GM18861 (cell line): ENCODE data around the gene VPS16.
"Not testable (repeated sequence)": the region's sequence is repeated elsewhere in the genome, so short reads cannot be mapped to it uniquely, and the experiment has no call there.

Source experiments
- ATAC-seq: cut with Tn5 transposase; IDR thresholded peaks from one replicate; pipeline ENCODE4 v1.9.1; 2021; ENCODE audit not compliant: unreplicated experiment

VPS16 gene

DNA sequence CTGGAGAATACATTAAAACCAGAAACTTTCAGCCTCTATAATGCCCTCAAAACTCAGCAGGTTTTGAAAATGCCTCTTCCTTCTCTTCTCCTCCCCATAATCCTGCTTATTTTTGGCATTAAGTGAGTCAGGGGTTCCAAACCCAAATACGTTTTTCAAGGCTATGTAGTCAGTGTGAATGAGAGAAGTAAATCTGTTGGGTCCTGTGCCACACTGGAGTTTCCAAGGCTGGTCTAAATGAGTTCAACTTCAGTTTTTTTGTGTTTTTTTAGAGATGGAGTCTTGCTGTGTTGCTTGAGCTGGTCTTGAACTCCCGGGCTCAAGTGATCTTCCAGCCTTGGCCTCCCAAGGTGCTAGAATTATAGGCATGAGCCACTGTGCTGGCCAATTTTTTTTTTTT lies 53.7 kb downstream of the VPS16 start:
- no peak for ATAC-seq

DNA sequence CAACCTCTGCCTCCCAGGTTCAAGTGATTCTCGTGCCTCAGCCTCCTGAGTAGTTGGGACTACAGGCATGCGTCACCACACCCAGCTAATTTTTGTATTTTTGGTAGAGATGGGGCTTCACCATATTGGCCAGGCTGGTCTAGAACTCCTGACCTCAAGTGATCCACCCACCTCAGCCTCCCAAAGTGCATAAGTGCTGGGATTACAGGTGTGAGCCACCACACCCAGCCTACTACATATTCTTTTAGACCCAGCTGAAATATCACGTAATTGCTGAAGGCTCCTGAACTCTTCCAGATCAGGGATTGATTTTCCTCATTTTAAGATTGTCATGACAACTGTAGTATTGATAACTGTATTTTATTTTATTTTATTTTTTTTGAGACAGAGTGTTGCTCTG lies 54.6 kb downstream of the VPS16 start:
- not testable (repeated sequence) for ATAC-seq

DNA sequence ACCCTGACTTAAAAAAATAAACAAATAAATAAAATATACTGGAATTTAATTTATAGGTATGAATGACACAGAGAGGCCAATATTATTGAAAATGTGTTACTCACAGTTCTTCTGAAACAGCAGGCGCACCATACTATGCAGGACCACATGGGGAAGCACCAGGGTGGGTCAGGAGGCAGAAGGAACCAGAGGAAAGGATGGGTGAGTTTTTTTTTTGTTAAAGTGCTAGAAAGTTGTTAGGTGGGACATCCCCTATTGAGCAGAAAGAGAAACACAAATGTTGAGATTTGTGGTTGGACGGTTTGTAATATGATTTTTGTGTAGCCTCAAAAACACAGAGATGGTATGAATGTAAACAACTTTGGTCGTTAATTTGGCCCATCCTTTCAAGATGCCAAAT lies 58.7 kb downstream of the VPS16 start:
- no peak for ATAC-seq

DNA sequence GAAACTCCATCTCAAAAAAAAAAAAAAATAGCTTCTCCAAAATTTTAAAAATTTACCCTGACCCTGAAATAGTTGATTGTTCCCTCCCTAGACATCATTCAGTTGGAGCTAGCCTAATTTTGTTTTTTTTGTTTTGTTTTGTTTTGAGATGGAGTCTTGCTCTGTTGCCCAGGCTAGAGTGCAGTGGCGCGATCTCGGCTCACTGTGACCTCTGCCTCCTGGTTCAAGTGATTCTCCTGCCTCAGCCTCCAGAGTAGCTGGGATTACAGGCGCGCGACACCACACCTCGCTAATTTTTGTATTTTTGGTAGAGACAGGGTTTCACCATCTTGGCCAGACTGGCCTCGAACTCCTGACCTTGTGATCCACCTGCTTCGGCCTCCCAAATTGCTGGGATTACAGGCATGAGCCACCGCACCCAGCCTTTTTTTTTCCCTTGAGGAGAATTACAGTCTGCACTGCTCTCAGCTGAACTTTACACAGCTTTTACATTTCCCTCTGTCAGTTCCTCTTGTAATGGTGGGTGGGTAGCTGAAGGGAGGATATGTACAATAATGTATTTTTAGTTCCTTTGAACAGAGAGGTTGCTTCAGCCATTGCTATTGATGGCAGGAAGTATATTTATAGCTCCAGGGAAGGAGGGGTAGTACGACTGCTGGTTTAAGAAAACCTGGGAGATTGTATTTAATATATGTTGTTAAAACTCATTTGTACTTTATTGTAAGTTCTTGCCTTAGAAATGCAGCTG lies 60.5 kb downstream of the VPS16 start:
- no peak for ATAC-seq

DNA sequence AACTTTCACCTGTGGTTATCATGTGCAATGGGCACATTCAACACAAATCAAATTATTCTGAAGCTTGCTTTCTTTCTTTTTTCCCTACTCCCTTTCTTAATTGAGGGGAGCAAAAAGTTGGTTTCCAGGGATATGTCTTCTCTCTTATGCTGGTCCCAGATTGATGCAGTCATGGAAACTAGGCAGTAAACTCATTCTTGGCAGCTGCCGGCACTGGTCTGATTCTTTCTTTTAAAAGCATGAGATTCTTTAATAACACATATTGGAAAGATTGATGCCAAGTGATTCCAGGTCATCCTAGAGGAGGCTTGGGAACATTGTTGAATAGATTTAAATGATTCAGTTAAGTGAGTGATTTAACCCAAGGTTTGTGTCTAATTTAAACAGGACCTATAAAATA lies 61.7 kb downstream of the VPS16 start:
- ATAC-seq, result no peak

DNA sequence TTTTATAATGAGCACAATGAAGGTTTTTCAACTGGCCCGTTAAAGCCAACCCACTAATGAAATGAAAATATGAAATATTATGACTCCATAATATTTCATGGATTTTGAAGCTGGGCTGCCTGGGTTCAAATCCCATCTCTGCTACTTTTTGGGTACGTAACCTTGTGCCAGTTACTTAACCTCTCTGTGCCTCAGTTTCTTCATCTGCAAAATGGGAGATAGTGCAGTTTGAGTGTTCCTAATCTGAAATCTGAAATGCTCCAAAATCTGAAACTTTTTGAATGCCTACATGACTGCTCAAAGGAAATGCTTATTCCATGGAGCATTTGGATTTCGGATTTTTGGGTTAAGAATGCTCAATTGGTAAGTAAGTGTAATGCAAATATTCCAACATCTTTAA lies 62.3 kb downstream of the VPS16 start:
- ATAC-seq, result no peak

DNA sequence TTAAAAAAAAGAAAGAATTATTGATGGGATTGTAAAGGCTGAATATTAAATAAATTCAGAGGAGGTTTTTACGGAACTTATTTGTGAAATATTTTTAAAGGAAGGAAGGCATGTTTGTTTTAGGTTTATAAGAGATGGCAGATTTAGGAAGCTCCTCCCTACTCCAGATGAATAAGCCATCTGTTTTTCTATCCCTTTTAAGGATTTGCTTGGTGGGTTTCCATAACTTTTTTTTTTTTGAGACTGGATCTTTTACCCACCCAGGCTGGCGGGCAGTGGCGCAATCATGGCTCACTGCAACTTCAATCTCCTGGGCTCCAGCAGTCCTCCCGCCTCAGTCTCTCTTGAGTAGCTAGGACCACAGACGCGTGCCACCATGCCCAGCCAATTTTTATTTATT lies 63.1 kb downstream of the VPS16 start:
- ATAC-seq, result no peak

DNA sequence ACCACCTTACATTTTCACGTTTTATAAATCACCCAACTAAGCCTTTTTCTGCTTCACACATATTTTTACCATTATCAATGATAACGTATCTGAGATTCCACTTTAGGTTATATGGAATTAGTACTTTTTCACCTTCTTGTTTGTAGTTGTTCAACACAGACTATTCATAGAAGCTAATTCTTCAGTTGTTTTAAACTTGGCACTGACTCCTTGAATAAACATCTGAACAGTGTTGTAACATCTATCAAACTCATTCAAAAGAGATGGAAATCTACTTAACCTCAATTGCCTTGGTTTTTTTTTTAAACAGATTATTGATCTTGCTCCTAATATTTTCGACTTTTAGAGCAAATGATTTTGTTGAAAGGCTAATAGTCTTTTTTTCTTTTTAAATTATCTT lies 67.0 kb downstream of the VPS16 start:
- ATAC-seq, result no peak

DNA sequence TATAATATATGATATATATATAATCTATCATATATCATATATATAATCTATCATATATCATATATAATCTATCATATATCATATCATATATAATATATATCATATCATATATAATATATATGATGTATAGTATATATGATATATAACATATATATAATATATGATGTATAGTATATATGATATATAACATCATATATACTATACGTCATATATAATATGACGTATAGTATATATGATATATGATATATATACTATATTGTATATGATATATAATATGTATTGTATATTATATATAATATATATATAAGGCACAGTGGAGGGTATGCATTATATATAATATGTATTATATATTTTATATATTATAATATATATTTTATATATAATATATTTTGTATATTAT lies 69.4 kb downstream of the VPS16 start:
- no peak for ATAC-seq

DNA sequence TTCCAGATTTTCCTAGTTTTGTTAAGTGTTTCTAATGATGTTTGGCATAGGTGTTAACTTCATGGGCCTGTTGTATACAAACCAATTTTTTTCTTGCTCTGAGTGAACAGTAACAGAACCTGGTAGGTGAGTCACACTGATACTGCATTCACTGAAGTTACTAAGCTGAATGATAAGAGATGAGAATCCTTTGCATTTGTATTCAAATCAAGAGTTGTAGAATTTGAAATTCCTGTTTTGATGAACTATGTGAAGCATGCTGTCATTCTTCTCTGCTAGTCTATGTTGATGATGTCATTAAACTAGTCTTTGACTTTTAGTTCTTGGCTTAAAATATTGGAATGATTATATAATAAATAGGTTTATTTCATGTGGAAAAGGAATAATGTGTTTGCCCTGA lies 70.7 kb downstream of the VPS16 start:
- ATAC-seq, result no peak

DNA sequence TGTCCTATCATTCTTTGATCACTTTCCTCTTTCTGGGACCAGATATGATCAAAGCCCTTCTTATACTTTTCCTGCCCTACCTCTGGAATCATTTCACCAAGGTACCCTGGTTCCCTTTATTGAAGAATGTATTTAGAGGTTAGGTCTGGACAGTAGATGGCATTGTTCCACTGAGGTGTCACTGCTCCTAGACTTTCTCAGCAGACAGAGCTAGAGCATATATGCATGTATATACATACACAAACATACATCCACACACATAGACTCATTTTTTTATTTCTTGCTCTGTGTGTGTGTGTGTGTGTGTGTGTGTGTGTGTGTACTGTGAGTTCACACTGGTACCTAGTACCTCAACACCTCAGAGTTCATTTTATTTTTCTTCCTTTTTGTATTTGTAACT lies 73.6 kb downstream of the VPS16 start:
- ATAC-seq, result no peak
